Loucy (cell line): ENCODE measurements around the gene FLNA.
A peak's percentile ranks its signal among the peaks of the same experiment; 100 is the strongest.

Experiments used
- H2AFZ ChIP-seq: fragments of 200-600 bp; sonication (generic); 2 replicates; pipeline ENCODE4 v1.6.0; 2016; ENCODE audit warnings: antibody characterized with exemption, mild to moderate bottlenecking, low read length, moderate library complexity
- H3F3A ChIP-seq: fragments of 200-600 bp; 2 replicates; pipeline ENCODE4 v1.6.0; 2016; ENCODE audit warnings: antibody characterized with exemption, low read depth, mild to moderate bottlenecking
- H3K27me3 ChIP-seq: fragments of 200-600 bp; sonication (generic); 2 replicates; pipeline ENCODE4 v1.6.1; 2014; ENCODE audit warnings: low read length, mild to moderate bottlenecking; ENCODE audit not compliant: insufficient read depth, poor library complexity, severe bottlenecking
- H3K36me3 ChIP-seq: fragments of 200-600 bp; sonication (generic); 2 replicates; pipeline ENCODE4 v1.6.1; 2016; ENCODE audit warnings: low read length; ENCODE audit not compliant: insufficient read depth
- H3K4me1 ChIP-seq: fragments of 200-600 bp; sonication (generic); 2 replicates; pipeline ENCODE4 v1.5.1; 2014; ENCODE audit warnings: low read length, mild to moderate bottlenecking; ENCODE audit not compliant: insufficient read depth, poor library complexity, severe bottlenecking
- H3K4me2 ChIP-seq: fragments of 200-600 bp; sonication (generic); 2 replicates; pipeline ENCODE4 v1.6.0; 2014; ENCODE audit warnings: antibody characterized with exemption, low read length, low read depth, mild to moderate bottlenecking; ENCODE audit not compliant: poor library complexity, severe bottlenecking
- H3K4me3 ChIP-seq: fragments of 200-600 bp; sonication (generic); 2 replicates; pipeline ENCODE4 v1.5.1; 2014; ENCODE audit warnings: low read length, mild to moderate bottlenecking, mixed read lengths; ENCODE audit not compliant: poor library complexity, severe bottlenecking
- H3K79me2 ChIP-seq: fragments of 200-600 bp; sonication (generic); 2 replicates; pipeline ENCODE4 v1.6.1; 2014; ENCODE audit warnings: low read length; ENCODE audit not compliant: insufficient read depth
- H3K9ac ChIP-seq: fragments of 200-600 bp; sonication (generic); 2 replicates; pipeline ENCODE4 v1.6.0; 2014; ENCODE audit warnings: mild to moderate bottlenecking, low read depth, low read length, moderate library complexity; ENCODE audit not compliant: poor library complexity, severe bottlenecking
- H3K9me2 ChIP-seq: fragments of 200-600 bp; sonication (generic); replicated peaks from 2 replicates; pipeline ENCODE4 v1.6.1; 2016; ENCODE audit warnings: low read depth, low read length, mixed read lengths
- H3K9me3 ChIP-seq: fragments of 200-600 bp; sonication (generic); 2 replicates; pipeline ENCODE4 v1.6.1; 2014; ENCODE audit warnings: mild to moderate bottlenecking, antibody characterized with exemption, low read length, low read depth; ENCODE audit not compliant: insufficient read depth
- H4K20me1 ChIP-seq: fragments of 200-600 bp; sonication (generic); 2 replicates; pipeline ENCODE4 v1.6.0; 2014; ENCODE audit warnings: antibody characterized with exemption, low read length, mild to moderate bottlenecking; ENCODE audit not compliant: insufficient read depth, poor library complexity, severe bottlenecking
- EZH2phosphoT487 ChIP-seq: fragments of 200-600 bp; IDR thresholded peaks from 2 replicates; pipeline ENCODE4 v1.6.1; 2018; ENCODE audit warnings: antibody characterized with exemption, mild to moderate bottlenecking, moderate library complexity, borderline replicate concordance
- TF ChIP-seq, protein P1 (sequence below): fragments of 200-600 bp; sonication (generic); conservative IDR thresholded peaks from 2 replicates; pipeline ENCODE4 v1.5.1; 2014; ENCODE audit warnings: mild to moderate bottlenecking, antibody characterized with exemption, low read length

The FLNA gene

GRCh38 chrX:154327038-154327820 is 47.2 kb downstream of the FLNA start:
- Histone ChIP-seq H2AFZ (no peak overlapping the region), H3K27me3 (no peaks in the 10 kb centered on the region), H3K4me3 (no peak overlapping the region), H4K20me1 (no peaks in the 10 kb centered on the region), H3K9me3 (no peaks in the 10 kb centered on the region), H3K9ac (no peak overlapping the region), H3K36me3 (no peaks in the 10 kb centered on the region), H3K4me2 (peak overlapping the region; percentile 63), H3K9me2 (no peaks in the 10 kb centered on the region), H3F3A (no peaks in the 10 kb centered on the region), H3K79me2 (no peaks in the 10 kb centered on the region), H3K4me1 (peaks cover 15% of the 10 kb centered on the region)
- TF ChIP-seq EZH2phosphoT487 = no peak
- TF ChIP-seq, protein P1, sequence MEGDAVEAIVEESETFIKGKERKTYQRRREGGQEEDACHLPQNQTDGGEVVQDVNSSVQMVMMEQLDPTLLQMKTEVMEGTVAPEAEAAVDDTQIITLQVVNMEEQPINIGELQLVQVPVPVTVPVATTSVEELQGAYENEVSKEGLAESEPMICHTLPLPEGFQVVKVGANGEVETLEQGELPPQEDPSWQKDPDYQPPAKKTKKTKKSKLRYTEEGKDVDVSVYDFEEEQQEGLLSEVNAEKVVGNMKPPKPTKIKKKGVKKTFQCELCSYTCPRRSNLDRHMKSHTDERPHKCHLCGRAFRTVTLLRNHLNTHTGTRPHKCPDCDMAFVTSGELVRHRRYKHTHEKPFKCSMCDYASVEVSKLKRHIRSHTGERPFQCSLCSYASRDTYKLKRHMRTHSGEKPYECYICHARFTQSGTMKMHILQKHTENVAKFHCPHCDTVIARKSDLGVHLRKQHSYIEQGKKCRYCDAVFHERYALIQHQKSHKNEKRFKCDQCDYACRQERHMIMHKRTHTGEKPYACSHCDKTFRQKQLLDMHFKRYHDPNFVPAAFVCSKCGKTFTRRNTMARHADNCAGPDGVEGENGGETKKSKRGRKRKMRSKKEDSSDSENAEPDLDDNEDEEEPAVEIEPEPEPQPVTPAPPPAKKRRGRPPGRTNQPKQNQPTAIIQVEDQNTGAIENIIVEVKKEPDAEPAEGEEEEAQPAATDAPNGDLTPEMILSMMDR = no peak

DNA sequence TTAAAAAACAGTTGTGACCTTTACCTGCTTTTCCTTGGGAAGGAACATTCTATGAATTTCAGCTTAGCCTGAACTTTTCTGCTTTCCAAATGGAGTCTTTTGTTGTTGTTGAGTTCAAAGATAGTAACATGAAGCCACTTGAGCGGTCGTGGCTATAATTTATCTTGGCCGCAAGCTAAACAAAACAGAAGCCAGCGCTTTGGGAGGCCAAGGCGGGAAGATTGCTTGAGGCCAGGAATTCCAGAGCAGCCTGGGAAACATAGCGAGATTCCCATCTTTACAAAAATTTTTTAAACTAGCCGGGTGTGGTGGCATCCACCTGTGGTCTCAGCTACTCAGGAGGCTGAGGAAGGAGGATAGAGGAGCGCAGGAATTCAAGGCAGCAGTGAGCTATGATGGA is 48.9 kb downstream of the FLNA start:
- no peak for TF ChIP-seq EZH2phosphoT487
- TF ChIP-seq, protein P1 = no peak
- Histone ChIP-seq H3K4me3 (no peak overlapping the region), H3F3A (no peaks in the 10 kb centered on the region), H2AFZ (no peak overlapping the region), H3K27me3 (no peaks in the 10 kb centered on the region), H3K9ac (no peak overlapping the region), H4K20me1 (no peaks in the 10 kb centered on the region), H3K79me2 (no peaks in the 10 kb centered on the region), H3K9me2 (no peaks in the 10 kb centered on the region), H3K4me2 (no peak overlapping the region), H3K36me3 (no peaks in the 10 kb centered on the region), H3K4me1 (peaks cover 15% of the 10 kb centered on the region), H3K9me3 (no peaks in the 10 kb centered on the region)

- H4K20me1 ChIP-seq = no peaks in the 10 kb centered on the region
- H3K4me1 ChIP-seq = peaks cover 15% of the 10 kb centered on the region
- H2AFZ ChIP-seq = no peak overlapping the region
- H3F3A ChIP-seq = no peaks in the 10 kb centered on the region
- H3K4me3 ChIP-seq = no peak overlapping the region
- no peaks in the 10 kb centered on the region for H3K9me3 ChIP-seq
- H3K36me3 ChIP-seq = no peaks in the 10 kb centered on the region
- no peaks in the 10 kb centered on the region for H3K79me2 ChIP-seq
- H3K9me2 ChIP-seq = no peaks in the 10 kb centered on the region
- H3K27me3 ChIP-seq = no peaks in the 10 kb centered on the region
- TF ChIP-seq EZH2phosphoT487 = no peak
- TF ChIP-seq, protein P1 = no peak
- H3K4me2 ChIP-seq = no peak overlapping the region
- no peak overlapping the region for H3K9ac ChIP-seq
Measured at GRCh38 chrX:154323537-154323936, 50.9 kb downstream of the FLNA start.
